ENCODE results near the gene ILK. TPM values are rescaled to one million over a fixed set of nuclear protein-coding genes. Genes with fewer than 3 reads are reported as not detected.

ILK gene
- total RNA-seq, 1 donor from 2014 or later = 192 TPM

GRCh38 chr11:6633422-6634408 is 30.1 kb downstream of the ILK start:
- DNase-seq = peak; percentile 71
- intact Hi-C loops (cut with micrococcal nuclease) = no loop called here
- peaks cover 35% of the 10 kb centered on the region for H3K36me3 ChIP-seq
- no peaks in the 10 kb centered on the region for H3K9me3 ChIP-seq (replicated peaks)
- TF ChIP-seq CTCF (IDR thresholded peaks at IDR 0.05; ENCODE audit: borderline replicate concordance) = no peak
- H3K4me3 ChIP-seq = no peak overlapping the region
- H3K4me1 ChIP-seq = peaks cover 64% of the 10 kb centered on the region
- peak overlapping the region; percentile 85 for H3K27ac ChIP-seq (replicated peaks)
- H3K27me3 ChIP-seq (ENCODE audit: low read depth) = no peaks in the 10 kb centered on the region

DNA sequence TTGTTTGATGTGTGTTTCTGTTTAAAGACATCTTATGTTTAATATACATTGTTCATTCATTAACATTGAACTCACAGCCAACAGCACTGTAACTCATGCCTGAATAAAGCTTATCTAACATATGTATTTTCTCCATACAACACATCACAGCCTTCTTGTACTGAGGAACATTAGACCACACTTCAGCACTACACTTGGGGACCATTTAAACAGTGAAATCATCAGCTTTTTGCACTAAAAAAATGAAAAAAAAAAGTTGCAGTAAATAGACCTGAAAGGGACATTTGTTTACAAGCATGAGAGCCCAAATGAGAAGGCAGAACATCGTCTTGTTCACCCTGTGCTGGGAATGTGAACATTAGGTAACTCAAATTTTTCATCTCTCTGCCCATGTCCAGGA is 31.0 kb downstream of the ILK start:
- H3K4me1 ChIP-seq = peaks cover 72% of the 10 kb centered on the region
- peaks cover 28% of the 10 kb centered on the region for H3K36me3 ChIP-seq
- no peak overlapping the region for H3K4me3 ChIP-seq

GRCh38 chr11:6635082-6635932 is 31.7 kb downstream of the ILK start:
- Histone ChIP-seq H3K4me1 (peaks cover 75% of the 10 kb centered on the region), H3K36me3 (peaks cover 22% of the 10 kb centered on the region)

More for the DNA sequence above, 31.0 kb downstream of the ILK start:
- DNase-seq = no peak
- TF ChIP-seq CTCF (IDR thresholded peaks at IDR 0.05; ENCODE audit: borderline replicate concordance) = no peak
- intact Hi-C loops (cut with micrococcal nuclease) = no loop called here
- H3K9me3 ChIP-seq (replicated peaks) = no peaks in the 10 kb centered on the region
- H3K27ac ChIP-seq (replicated peaks) = peak overlapping the region; percentile 85
- H3K27me3 ChIP-seq (ENCODE audit: low read depth) = no peaks in the 10 kb centered on the region

DNA sequence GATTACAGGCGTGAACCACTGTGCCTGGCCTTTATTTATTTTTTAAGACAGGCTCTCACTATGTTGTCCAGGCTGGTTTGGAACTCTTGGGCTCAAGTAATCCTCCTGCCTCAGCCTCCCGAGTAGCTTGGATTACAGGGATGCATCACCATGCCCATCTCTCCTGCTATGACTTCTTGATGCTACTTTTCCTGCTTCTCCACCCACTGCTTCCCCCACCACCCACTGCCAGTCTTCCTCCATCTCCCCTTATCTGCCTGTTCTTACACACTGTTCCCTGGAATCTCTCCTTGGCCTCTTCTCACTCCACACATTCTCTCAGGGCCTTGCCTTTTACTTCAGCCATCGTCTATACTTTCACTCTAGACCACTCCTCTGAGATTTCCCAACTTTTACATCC is 32.9 kb downstream of the ILK start:
- peaks cover 78% of the 10 kb centered on the region for H3K4me1 ChIP-seq
- H3K4me3 ChIP-seq = no peak overlapping the region
- no peaks in the 10 kb centered on the region for H3K9me3 ChIP-seq (replicated peaks)
- H3K27me3 ChIP-seq (ENCODE audit: low read depth) = no peaks in the 10 kb centered on the region
- DNase-seq = no peak
- H3K27ac ChIP-seq (replicated peaks) = peak overlapping the region; percentile 85
- TF ChIP-seq CTCF (IDR thresholded peaks at IDR 0.05; ENCODE audit: borderline replicate concordance) = no peak
- intact Hi-C loops (cut with micrococcal nuclease) = no loop called here
- H3K36me3 ChIP-seq = peaks cover 11% of the 10 kb centered on the region

More at GRCh38 chr11:6635082-6635932, 31.7 kb downstream of the ILK start:
- Histone ChIP-seq H3K4me3 (no peak overlapping the region), H3K9me3 (replicated peaks) (no peaks in the 10 kb centered on the region), H3K27ac (replicated peaks) (peak overlapping the region; percentile 85), H3K27me3 (ENCODE audit: low read depth) (no peaks in the 10 kb centered on the region)
- DNase-seq = peak; percentile 65
- TF ChIP-seq CTCF (IDR thresholded peaks at IDR 0.05; ENCODE audit: borderline replicate concordance) = no peak
- intact Hi-C loops (cut with micrococcal nuclease) = no loop called here

GRCh38 chr11:6637871-6638270 is 34.3 kb downstream of the ILK start:
- Histone ChIP-seq H3K27ac (replicated peaks) (peak overlapping the region; percentile 85), H3K4me1 (peaks cover 86% of the 10 kb centered on the region), H3K36me3 (peaks cover 6% of the 10 kb centered on the region), H3K4me3 (no peak overlapping the region), H3K9me3 (replicated peaks) (no peaks in the 10 kb centered on the region), H3K27me3 (ENCODE audit: low read depth) (no peaks in the 10 kb centered on the region)
- TF ChIP-seq CTCF (IDR thresholded peaks at IDR 0.05; ENCODE audit: borderline replicate concordance) = no peak
- intact Hi-C loops (cut with micrococcal nuclease) = no loop called here
- DNase-seq = no peak
